HG02852 (cell line): ENCODE data around the gene NKG7.
"Not testable (repeated sequence)": the region's sequence is repeated elsewhere in the genome, so short reads cannot be mapped to it uniquely, and the experiment has no call there.

Experiments used
- ATAC-seq: cut with Tn5 transposase; IDR thresholded peaks from one replicate; pipeline ENCODE4 v1.9.1; 2021; ENCODE audit warnings: mild to moderate bottlenecking, moderate library complexity; ENCODE audit not compliant: unreplicated experiment

Gene NKG7, protein sequence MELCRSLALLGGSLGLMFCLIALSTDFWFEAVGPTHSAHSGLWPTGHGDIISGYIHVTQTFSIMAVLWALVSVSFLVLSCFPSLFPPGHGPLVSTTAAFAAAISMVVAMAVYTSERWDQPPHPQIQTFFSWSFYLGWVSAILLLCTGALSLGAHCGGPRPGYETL

DNA sequence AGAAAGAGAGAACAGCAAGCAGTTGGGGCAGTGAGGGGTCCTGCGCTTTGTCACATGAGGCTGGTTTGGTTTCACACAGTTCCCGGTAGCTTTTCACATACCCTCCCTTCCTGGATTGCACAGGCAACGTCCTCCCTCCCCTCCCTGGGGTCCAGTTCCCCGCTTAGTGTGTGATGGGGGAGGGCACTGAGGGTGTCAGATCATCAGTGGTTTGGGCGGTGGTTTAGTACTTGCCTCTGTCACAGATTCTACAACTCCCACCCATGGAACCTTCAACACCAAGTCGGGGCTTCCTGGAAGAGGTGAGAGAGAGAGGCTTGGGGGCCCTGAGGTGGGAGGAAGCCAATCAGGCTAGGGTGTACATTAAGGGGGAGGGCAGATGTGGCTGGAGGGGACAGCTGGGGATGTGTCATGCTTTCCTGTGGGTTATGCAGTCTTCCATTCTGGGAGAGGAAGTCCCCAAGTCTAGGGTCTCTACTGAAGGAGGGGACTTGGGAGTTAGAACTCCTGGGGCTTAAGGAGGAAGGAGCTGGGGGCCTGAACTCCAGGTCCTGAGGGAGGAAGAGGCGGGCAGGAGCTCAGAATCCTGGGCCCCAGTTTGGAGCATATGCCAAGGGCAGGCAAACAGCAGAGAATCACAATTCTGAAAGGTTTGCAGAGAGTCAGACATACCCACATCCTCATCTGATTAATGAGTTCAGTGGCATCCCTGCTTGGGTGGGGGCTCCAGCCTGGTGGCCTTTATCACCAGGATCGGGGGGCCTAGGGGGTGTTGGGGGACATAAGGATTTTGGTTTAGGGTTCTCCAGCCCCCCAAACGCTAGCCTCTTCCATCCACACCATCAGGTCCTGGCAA, at the start of gene NKG7:
TSS of gene NKG7 (minus strand) at position 6 of the 856 bp plus-strand sequence. CDS start 119 bp downstream, outside the sequence.
- no peak for ATAC-seq

DNA sequence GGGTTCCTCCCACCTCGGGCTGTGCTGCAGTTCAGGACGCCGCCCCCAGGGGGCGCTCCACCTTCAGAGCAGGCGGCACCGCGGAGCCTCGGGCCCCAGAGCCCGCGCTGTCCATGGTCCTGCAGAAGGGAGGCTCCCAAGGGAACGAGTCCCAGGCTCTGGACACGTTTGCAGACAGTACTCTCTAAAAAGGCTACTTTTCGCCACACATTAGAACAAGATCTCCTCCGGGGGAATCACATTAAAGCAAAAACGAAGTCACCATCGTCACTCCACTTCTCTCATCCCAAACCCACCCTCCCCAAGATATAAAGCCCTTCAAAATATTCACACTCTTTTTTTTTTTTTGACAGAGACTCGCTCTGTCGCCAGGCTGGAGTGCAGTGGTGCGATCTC, 49.6 kb upstream of the NKG7 start:
- peak; percentile 43 for ATAC-seq

- ATAC-seq: no peak
These were observed 49.0 kb upstream of the NKG7 start for GRCh38 chr19:51421229-51422052.

DNA sequence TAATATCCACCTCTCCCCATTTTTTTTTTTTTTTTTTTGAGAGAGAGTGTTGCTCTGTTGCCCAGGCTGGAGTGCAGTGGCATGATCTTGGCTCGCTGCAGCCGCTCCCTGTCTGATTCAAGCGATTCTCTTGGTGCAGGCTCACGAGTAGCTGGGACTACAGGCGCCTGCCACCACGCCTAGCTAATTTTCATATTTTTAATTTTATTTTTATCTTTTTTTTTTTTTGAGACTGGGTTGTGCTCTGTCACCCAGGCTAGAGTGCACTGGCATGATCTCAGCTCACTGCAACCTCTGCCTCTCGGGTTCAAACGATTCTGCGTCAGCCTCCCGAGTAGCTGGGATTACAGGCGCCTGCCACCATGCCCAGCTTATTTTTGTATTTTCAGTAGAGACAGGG, 48.1 kb upstream of the NKG7 start:
- ATAC-seq: not testable (repeated sequence)

DNA sequence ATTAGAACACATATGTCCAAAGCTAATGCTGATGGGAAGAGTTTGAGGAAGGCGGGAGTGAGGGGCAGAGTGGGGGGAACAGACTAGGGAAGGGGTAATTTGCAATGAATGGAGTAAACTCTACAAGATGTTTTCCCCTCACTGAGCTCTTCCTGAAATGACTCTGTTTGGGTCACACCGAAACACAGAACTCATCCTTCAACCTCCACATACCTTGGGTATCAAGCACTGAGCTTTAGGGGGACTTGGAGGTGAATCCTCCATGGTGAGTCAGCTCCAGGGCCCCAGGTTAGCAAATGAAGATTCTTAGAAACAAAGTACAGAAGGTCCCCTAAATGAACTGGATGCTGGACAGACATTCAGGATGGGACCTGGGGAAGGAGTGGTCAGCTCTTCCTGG, 46.3 kb upstream of the NKG7 start:
- ATAC-seq: no peak

DNA sequence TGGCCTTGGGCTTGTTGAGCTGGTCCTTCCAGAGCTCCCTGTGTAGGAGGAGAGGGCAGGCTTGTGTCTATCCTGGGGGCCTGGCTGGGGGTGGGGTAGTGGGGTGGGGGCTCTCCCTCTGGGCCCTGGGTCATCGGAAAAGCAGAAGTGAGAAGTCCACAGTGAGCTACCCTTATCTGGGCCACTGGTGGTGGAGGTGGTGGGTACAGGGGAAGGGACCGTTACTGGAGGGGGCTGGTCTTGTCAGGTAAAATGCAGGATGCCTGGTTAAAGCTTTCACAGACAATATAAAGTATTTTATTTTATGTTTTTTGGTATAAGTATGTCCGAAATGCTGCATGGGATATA, 45.3 kb upstream of the NKG7 start:
- ATAC-seq: peak; percentile 24

- peak; percentile 66 for ATAC-seq
These were observed 44.8 kb upstream of the NKG7 start, which contains the start of gene SIGLEC10 for GRCh38 chr19:51417107-51417809. SIGLEC10 (minus strand) TSS chr19:51417642; CDS start chr19:51417581, 61 bp downstream.

DNA sequence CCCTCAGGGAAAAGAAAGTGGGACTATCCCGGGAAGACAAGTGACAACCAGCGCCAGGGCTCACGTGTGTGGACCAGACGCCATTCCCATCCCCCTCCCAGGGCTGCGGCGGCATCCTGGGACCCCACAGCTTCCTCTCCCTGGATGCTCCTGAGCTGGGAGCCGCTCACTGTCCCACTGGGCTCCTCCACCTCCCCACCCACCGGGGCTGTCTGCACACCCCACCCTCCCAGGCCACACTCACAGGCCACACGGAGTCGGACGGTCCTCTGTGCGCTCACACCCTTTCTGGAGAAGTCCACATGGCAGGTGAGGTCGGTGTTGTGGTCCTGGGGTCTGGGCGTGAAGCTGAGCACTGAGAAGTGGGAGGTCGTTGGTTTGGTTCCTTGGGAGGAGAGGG, 44.0 kb upstream of the NKG7 start:
- not testable (repeated sequence) for ATAC-seq

DNA sequence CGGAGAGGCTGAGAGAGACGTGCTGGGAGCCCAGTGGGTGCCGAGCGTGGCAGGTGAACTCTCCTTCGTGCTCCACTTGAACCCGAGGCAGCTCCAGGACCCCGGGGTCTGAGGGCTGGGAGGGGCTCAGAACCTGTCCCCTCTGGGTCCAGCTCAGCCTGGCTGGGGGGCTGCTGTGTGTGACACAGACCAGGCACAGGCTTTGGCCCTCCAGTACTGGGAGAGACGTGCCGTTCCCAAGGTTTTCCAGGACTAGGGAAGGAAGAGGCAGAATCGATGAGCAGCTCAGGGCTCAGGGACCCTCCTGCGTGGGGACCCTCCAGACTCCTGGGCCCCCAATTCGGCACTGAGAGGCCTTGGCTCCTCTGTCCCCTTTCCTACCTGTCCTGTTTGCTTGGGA, 42.7 kb upstream of the NKG7 start:
- ATAC-seq: no peak

DNA sequence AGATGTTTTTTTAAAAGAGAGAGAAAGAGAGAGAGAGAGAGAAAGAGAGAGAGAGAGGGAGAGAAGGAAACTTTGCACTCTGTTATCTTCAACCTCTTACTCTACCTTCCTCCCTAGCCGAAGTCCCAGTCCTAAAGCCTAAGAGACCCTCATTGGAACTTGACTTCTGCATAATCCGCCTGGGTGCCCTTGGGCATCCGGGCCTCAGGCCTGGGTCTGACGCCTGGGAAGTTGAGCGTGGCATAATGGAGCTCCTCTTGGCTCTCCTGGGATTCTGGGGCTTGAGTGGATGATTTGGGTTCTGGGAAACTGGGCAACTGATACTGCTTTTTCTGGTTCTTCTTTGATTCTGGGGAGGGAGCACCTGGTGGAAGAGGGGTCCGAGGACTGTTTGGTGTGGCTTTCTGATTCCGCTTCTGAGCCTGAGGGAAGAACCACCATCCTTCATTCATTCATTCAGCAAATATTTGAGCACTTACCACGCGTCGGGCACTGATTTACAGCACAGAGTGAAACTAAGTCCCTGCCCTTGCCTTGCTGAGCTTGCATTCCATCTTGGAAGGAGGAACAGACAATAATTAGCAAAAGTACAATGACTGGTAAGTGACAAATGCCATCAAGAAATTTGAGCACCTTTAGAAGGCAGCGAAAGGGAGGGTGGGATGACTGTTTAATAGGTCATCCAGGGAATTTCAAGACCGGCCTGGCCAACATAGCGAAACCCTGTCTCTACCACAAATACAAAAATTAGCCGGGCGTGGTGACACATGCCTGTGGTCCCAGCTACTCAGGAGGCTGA, 38.7 kb upstream of the NKG7 start:
- ATAC-seq: no peak

GRCh38 chr19:51407511-51408131, 35.2 kb upstream of the NKG7 start:
- ATAC-seq: no peak

DNA sequence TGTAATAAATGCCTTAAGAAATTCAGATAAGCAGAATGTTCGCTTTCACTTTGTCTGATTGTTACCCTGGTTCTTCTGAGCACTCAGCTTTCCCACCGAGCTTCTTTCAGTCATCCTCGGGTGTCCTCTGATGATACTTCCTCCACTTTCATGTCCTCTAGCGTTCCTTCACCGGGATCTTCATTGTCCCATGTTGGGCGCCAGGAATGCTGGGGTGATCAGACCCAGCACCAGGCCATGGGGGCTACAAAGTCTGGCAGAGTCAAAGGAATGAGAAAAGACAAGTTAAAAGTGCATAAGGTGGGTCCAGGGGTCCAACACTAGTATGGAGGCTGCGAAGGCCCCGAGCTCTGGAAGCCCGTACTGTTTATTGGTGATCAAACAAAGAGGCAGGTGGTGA, 29.7 kb upstream of the NKG7 start:
- ATAC-seq: no peak

DNA sequence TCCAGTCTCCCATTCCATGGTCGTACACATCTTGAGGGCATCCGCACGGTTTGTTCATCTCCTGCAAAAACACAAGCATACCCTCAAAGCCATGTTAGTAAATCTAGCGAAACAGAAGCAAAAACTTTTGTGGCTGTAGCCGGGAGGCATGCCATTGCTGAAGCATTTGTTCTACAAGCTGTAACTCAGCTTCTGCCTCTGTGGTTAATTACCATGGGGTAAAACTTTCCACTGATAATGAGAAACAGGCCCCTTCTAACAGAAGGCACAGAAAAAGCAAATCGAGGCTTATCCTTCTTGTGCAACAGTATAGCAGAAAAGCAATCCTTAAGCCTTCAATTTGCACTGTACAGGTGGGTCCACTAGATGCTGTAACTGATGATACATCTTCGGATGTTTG, 27.5 kb upstream of the NKG7 start:
- not testable (repeated sequence) for ATAC-seq

- ATAC-seq: no peak
These were observed 26.8 kb upstream of the NKG7 start for GRCh38 chr19:51399231-51399630.

DNA sequence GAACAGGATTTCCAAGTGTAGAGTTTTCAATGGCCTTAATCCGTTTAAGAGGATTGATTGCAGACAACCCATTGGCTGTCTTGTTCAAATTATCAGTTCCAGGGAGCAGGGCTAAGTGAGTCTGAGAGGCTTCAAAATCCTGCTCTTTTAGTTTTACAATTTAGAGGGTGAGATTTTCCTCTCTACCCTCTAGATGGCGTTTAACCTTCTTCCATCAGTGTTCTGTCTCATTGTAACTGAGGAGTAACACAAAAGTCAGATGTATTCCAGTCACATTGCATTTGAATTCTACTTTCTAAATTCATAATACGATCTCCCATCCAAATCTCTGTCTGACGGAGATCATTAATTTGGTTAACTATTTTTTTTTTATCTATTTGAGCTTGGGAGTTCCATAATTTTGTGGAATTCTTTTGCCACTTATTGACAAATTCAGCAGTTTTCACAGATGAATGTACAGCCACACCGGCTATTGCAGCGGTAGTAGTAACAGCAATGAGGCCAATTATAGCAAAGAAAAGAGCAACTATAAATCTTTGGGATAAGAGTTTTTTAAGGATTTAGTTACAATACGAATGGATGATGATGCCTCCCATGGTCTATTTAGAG, 25.7 kb upstream of the NKG7 start:
- no peak for ATAC-seq

DNA sequence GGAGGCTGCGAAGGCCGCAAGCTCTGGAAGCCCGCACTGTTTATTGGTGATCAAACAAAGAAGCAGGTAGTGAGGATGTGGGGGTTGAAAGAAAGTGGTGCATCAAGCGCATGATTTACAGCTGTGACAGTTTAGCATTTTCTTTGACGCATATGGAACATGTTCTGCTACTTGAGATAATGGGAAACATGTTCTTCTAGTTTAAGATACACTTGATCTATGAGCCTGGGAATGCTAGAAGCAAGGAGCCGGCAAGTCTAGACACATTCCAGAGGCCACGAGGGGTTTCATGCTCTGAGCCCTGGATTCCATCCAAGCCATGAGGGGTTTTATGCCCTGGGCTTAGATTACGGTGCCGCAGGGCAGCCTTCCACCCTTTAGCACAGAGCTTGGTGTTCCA, 25.0 kb upstream of the NKG7 start:
- ATAC-seq: not testable (repeated sequence)

GRCh38 chr19:51396175-51396574, 23.7 kb upstream of the NKG7 start:
- ATAC-seq: no peak

DNA sequence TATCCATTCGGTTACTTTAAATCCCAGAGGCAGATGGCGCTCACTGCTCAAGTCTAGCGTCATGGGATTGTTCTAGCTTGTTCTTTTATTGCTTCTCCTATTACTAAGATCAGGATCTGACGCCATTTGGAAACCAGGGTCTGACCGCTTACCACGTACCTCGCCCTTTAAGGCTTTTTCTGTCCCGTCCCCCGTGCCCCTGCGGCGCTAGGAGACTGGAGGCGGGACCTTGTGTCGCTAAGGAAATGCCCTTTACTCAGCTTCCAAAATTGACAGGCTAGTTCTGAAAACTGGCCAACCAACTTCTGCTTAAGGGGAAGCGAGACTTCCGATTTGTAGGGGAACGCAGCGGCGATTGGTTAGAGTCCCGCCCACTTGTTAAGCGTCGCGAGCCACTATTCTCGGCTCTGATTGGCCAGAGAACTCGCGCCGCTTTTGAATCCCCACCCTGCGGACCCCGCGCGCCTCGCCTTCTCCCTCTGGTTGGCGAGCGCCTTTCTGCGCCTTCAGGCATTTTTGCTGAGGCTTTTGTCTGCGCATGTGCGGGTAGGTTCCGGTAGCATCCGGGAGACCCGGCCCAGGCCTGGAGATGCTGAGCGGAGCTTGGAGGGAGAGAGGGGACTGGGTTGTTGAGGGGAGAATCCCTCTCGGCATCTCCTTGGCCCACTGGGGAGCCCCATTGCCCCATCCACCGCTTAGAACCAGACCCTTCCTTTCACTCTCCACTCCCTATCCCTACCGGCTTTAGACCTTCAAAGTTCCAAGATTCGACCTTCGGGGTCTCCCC, 21.8 kb upstream of the NKG7 start:
- ATAC-seq: peak; percentile 82

DNA sequence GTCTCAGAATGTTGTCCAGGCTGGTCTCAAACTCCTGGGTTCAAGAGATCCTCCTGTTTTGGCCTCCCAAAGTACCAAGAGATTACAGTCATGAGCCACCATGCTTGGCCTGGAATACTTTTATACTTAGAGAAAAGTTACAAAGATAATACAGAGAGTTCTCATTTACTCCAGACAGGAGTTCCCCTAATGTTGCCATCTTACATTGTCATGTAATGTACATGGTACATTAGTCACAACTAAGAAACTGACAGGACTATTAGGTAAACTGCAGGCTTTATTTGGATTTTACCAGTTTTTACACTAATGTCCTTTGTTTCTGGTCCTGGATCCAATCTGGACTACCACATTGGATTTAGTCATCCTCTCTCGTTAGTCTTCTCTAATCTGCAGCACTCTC, 20.2 kb upstream of the NKG7 start:
- ATAC-seq: no peak
